H9 (cell line): ENCODE measurements around the gene CFAP46. TPM values are rescaled to one million over a fixed set of nuclear protein-coding genes. Genes with fewer than 3 reads are reported as not detected.

ENCODE experiments used
- DNase-seq: peaks from one replicate; pipeline ENCODE4 v3.0.0-alpha.2; 2017
- H2AFZ ChIP-seq: one replicate; pipeline ENCODE4 v1.6.1; 2013; ENCODE audit warnings: mild to moderate bottlenecking, low read length, control low read depth, moderate library complexity
- H2AK5ac ChIP-seq: 2 replicates; pipeline ENCODE4 v1.6.1; 2013; ENCODE audit warnings: low read length, control low read depth, mixed read lengths; ENCODE audit not compliant: insufficient read length
- H2BK120ac ChIP-seq: one replicate; pipeline ENCODE4 v1.6.1; 2013; ENCODE audit warnings: low read depth, mild to moderate bottlenecking, low read length, control low read depth, inconsistent platforms; ENCODE audit not compliant: poor library complexity, severe bottlenecking
- H2BK12ac ChIP-seq: 2 replicates; pipeline ENCODE4 v1.6.1; 2013; ENCODE audit warnings: low read length, control low read depth, mixed read lengths, low read depth; ENCODE audit not compliant: insufficient read length
- H2BK15ac ChIP-seq: 2 replicates; pipeline ENCODE4 v1.6.1; 2013; ENCODE audit warnings: low read depth, low read length, control low read depth
- H2BK20ac ChIP-seq: one replicate; pipeline ENCODE4 v1.6.1; 2013; ENCODE audit warnings: low read depth, mild to moderate bottlenecking, low read length, control low read depth, inconsistent platforms; ENCODE audit not compliant: poor library complexity, severe bottlenecking
- H2BK5ac ChIP-seq: 2 replicates; pipeline ENCODE4 v1.6.1; 2013; ENCODE audit warnings: low read length, control low read depth, mixed read lengths; ENCODE audit not compliant: insufficient read length
- H3K14ac ChIP-seq: 2 replicates; pipeline ENCODE4 v1.6.1; 2013; ENCODE audit warnings: low read length, control low read depth; ENCODE audit not compliant: insufficient read depth
- H3K18ac ChIP-seq: 2 replicates; pipeline ENCODE4 v1.6.1; 2013; ENCODE audit warnings: low read depth, mild to moderate bottlenecking, mixed read lengths, low read length, control low read depth; ENCODE audit not compliant: insufficient read length
- H3K23ac ChIP-seq: 2 replicates; pipeline ENCODE4 v1.6.1; 2013; ENCODE audit warnings: low read length, control low read depth, mixed read lengths, low read depth; ENCODE audit not compliant: insufficient read length
- H3K23me2 ChIP-seq: 2 replicates; pipeline ENCODE4 v1.6.1; 2013; ENCODE audit warnings: low read depth, mild to moderate bottlenecking, mixed read lengths, low read length, control low read depth; ENCODE audit not compliant: insufficient read length, poor library complexity, severe bottlenecking
- H3K27ac ChIP-seq: 2 replicates; pipeline ENCODE4 v1.5.1; 2013; ENCODE audit warnings: low read length, control low read depth, mixed read lengths, low read depth; ENCODE audit not compliant: insufficient read length
- H3K27me3 ChIP-seq: 2 replicates; pipeline ENCODE4 v1.6.1; 2013; ENCODE audit warnings: low read length, control low read depth, inconsistent platforms; ENCODE audit not compliant: insufficient read depth
- H3K4ac ChIP-seq: 2 replicates; pipeline ENCODE4 v1.6.1; 2013; ENCODE audit warnings: low read depth, mild to moderate bottlenecking, control low read depth, inconsistent platforms, low read length, moderate library complexity
- H3K4me1 ChIP-seq: 2 replicates; pipeline ENCODE4 v1.6.1; 2013; ENCODE audit warnings: low read length, control low read depth, inconsistent platforms; ENCODE audit not compliant: insufficient read depth
- H3K4me2 ChIP-seq: 2 replicates; pipeline ENCODE4 v1.6.1; 2013; ENCODE audit warnings: low read length, control low read depth, mixed read lengths; ENCODE audit not compliant: insufficient read length, insufficient read depth
- H3K56ac ChIP-seq: 2 replicates; pipeline ENCODE4 v1.6.1; 2013; ENCODE audit warnings: low read depth, mild to moderate bottlenecking, mixed read lengths, low read length, control low read depth; ENCODE audit not compliant: insufficient read length
- H3K79me1 ChIP-seq: 2 replicates; pipeline ENCODE4 v1.6.1; 2013; ENCODE audit warnings: low read depth, mild to moderate bottlenecking, moderate library complexity, low read length, control low read depth, inconsistent platforms; ENCODE audit not compliant: insufficient read depth, poor library complexity, severe bottlenecking
- H3K79me2 ChIP-seq: 2 replicates; pipeline ENCODE4 v1.6.1; 2013; ENCODE audit warnings: low read length, control low read depth, inconsistent platforms; ENCODE audit not compliant: insufficient read depth
- H3K9ac ChIP-seq: 2 replicates; pipeline ENCODE4 v1.6.1; 2013; ENCODE audit warnings: low read length, control low read depth, mixed read lengths; ENCODE audit not compliant: insufficient read length; ENCODE audit errors: extremely low read depth
- H3K9me3 ChIP-seq: one replicate; pipeline ENCODE4 v1.6.1; 2013; ENCODE audit warnings: low read depth, low read length, inconsistent platforms; ENCODE audit not compliant: control insufficient read depth
- H3T11ph ChIP-seq: one replicate; pipeline ENCODE4 v1.6.1; 2013; ENCODE audit warnings: mild to moderate bottlenecking, low read length, control low read depth, inconsistent platforms
- H4K20me1 ChIP-seq: one replicate; pipeline ENCODE4 v1.6.1; 2013; ENCODE audit not compliant: control insufficient read depth, insufficient read length, insufficient read depth
- H4K5ac ChIP-seq: 2 replicates; pipeline ENCODE4 v1.6.1; 2013; ENCODE audit warnings: low read depth, mild to moderate bottlenecking, mixed read lengths, low read length, control low read depth; ENCODE audit not compliant: insufficient read length
- H4K8ac ChIP-seq: replicated peaks from 2 replicates; pipeline ENCODE4 v1.6.1; 2013; ENCODE audit warnings: low read length, control low read depth, mixed read lengths, low read depth; ENCODE audit not compliant: insufficient read length
- H4K91ac ChIP-seq: 2 replicates; pipeline ENCODE4 v1.6.1; 2013; ENCODE audit warnings: low read depth, mild to moderate bottlenecking, moderate library complexity, mixed read lengths, low read length, control low read depth; ENCODE audit not compliant: insufficient read length
- H3K27ac Mint-ChIP-seq, 3 experiments: 2 replicates in 2 of 3; 3 replicates in 1 of 3; pipeline ENCODE4 v1.8.0; 2020 to 2021; ENCODE audit warnings: mixed read lengths in 3 of 3, mild to moderate bottlenecking in 1 of 3, moderate library complexity in 1 of 3
- H3K27me3 Mint-ChIP-seq: 2 replicates; pipeline ENCODE4 v1.8.0; 2021; ENCODE audit warnings: low read depth, mild to moderate bottlenecking, moderate library complexity, mixed read lengths
- H3K36me3 Mint-ChIP-seq, 3 experiments: 2 replicates in 2 of 3; 3 replicates in 1 of 3; pipeline ENCODE4 v1.8.0; 2020 to 2021; ENCODE audit warnings: low read depth in 3 of 3, mixed read lengths in 3 of 3; ENCODE audit not compliant: insufficient read depth in 1 of 3
- H3K4me1 Mint-ChIP-seq, 2 experiments: 2 replicates each; pipeline ENCODE4 v1.8.0; 2020; ENCODE audit warnings: mixed read lengths in 2 of 2
- H3K4me3 Mint-ChIP-seq, 2 experiments: 2 replicates in 1 of 2; 3 replicates in 1 of 2; pipeline ENCODE4 v1.8.0; 2020 to 2021; ENCODE audit warnings: mild to moderate bottlenecking in 2 of 2, mixed read lengths in 2 of 2, moderate library complexity in 1 of 2
- H3K9me3 Mint-ChIP-seq, 2 experiments: 2 replicates in 1 of 2; 3 replicates in 1 of 2; pipeline ENCODE4 v1.8.0; 2020; ENCODE audit warnings: mild to moderate bottlenecking in 2 of 2, mixed read lengths in 2 of 2, moderate library complexity in 1 of 2
- CTCF ChIP-seq: fragments of 200-600 bp; sonication (generic); conservative IDR thresholded peaks from 3 replicates; pipeline ENCODE4 v1.8.0; 2021; ENCODE audit warnings: antibody characterized with exemption, mild to moderate bottlenecking
- WGBS: extraction: QIAGEN DNeasy Blood & Tissue Kit; methylation state at CpG from one replicate; pipeline ENCODE4 v1.1.7; 2013; ENCODE audit warnings: missing lambda C conversion rate, low lambda C conversion rate, mixed read lengths; ENCODE audit not compliant: insufficient read length; ENCODE audit errors: extremely low coverage; 5-methylcytosine and 5-hydroxymethylcytosine counted together
- total RNA-seq: library from RNA; stranded (reverse); gene quantifications from 2 replicates; pipeline ENCODE4 v1.2.1, GENCODE V29; 2021

Gene CFAP46
- total RNA-seq, 1 experiment from 2014 or later = 3.1 TPM

DNA sequence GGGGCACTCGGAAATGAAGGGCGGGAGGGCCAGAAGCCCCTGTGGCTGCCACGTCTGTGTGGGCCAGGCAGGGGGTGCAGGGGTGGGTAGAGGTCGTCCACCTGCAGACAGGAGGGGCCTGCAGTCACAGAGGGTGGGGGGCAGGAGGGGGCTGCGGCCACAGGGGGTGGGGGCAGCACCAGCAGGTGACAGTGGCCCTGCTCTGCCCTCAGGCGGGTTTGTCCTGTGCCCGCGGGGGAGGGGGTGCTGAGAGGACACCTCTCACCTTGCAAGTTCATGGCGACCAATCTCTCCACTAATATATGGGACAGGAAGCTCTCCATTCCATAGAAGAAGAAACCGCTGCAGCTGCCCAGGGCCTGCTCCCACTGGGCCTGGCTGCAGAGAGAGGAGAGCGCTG lies 129.8 kb downstream of the CFAP46 start:
- H3K4me3 Mint-ChIP-seq = no peak overlapping the region
- Histone ChIP-seq H4K8ac (no peak overlapping the region), H2BK12ac (no peak overlapping the region), H4K5ac (no peak overlapping the region), H4K20me1 (no peaks in the 10 kb centered on the region), H4K91ac (no peak overlapping the region), H3K56ac (no peak overlapping the region), H3K23ac (no peak overlapping the region), H3K9ac (no peak overlapping the region), H2BK20ac (no peak overlapping the region), H3K4ac (no peak overlapping the region), H3K4me1 (no peaks in the 10 kb centered on the region), H3K18ac (no peak overlapping the region), H2AK5ac (no peak overlapping the region), H3K23me2 (no peaks in the 10 kb centered on the region), H3K27me3 (no peaks in the 10 kb centered on the region), H2BK5ac (no peak overlapping the region), H2AFZ (no peak overlapping the region), H3K27ac (no peak overlapping the region), H3T11ph (no peak overlapping the region), H3K4me2 (no peak overlapping the region), H2BK120ac (no peak overlapping the region), H3K14ac (no peak overlapping the region), H2BK15ac (no peak overlapping the region), H3K9me3 (no peaks in the 10 kb centered on the region), H3K79me2 (no peaks in the 10 kb centered on the region), H3K79me1 (no peaks in the 10 kb centered on the region)
- no peak overlapping the region for H3K27ac Mint-ChIP-seq
- H3K4me1 Mint-ChIP-seq = 0 out of 4 replicates have a peak, but pooled peaks cover 0 to 5% of the 10 kb centered on the region in 2 experiments
- WGBS = no CpG with 5 or more reads among the region's 11 CpGs
- no peak for DNase-seq
- peaks cover 2% of the 10 kb centered on the region for H3K27me3 Mint-ChIP-seq
- TF ChIP-seq CTCF = no peak
- H3K36me3 Mint-ChIP-seq = no peaks in the 10 kb centered on the region; a peak in 1 of 7 replicates
- H3K9me3 Mint-ChIP-seq = no peaks in the 10 kb centered on the region; a peak in 1 of 5 replicates
